K562 (cell line): ENCODE results near the gene HS3ST3B1. TPM values are rescaled to one million over a fixed set of nuclear protein-coding genes. Genes with fewer than 3 reads are reported as not detected.
A peak's percentile ranks its signal among the peaks of the same experiment; 100 is the strongest.

Experiments
- GATAD2A ChIP-seq: fragments of 450-650 bp; IDR thresholded peaks from 2 replicates; pipeline ENCODE4 v1.6.1; 2017
- MGA ChIP-seq: fragments of 450-650 bp; IDR thresholded peaks from 2 replicates; pipeline ENCODE4 v1.6.1; 2016; ENCODE audit warnings: mild to moderate bottlenecking, moderate library complexity
- MLLT1 ChIP-seq, 2 experiments: fragments of 450-650 bp; IDR thresholded peaks; 2 replicates each; pipeline ENCODE4 v1.6.1; 2016
- MXI1 ChIP-seq: IDR thresholded peaks from 2 replicates; pipeline ENCODE4 v1.6.1; 2011; ENCODE audit warnings: low read depth, mild to moderate bottlenecking, improper control_type of control experiment, low read length
- PHB2 ChIP-seq: fragments of 450-650 bp; IDR thresholded peaks from 2 replicates; pipeline ENCODE4 v1.6.1; 2017; ENCODE audit warnings: low read depth
- RBBP5 ChIP-seq: fragments of 200-600 bp; sonication (generic); IDR thresholded peaks from 2 replicates; pipeline ENCODE4 v1.6.1; 2012; ENCODE audit warnings: borderline replicate concordance, mild to moderate bottlenecking, low read length, control low read depth, inconsistent platforms; ENCODE audit not compliant: insufficient read depth, poor library complexity, severe bottlenecking
- polyA plus RNA-seq, 8 experiments: library from polyadenylated mRNA; depleted of rRNA in 4 of 8; stranded (reverse) in 5 of 8; unstranded in 3 of 8; fragments of >200 nt; fragmentation: Nextera tagmentation in 2 of 8; fragmentation: Illumina TruSeq in 1 of 8; extraction: Ambion mirVana in 2 of 8; extraction: Trizol in 1 of 8; gene quantifications; 2 replicates each; pipeline versions ENCODE4 v1.2.1 to v1.2.3, GENCODE V29; 2011 to 2014; ENCODE audit warnings: inconsistent platforms in 1 of 8, missing spikeins in 1 of 8
- total RNA-seq, 7 experiments: library from RNA; depleted of rRNA in 6 of 7; stranded (reverse); fragments of >200 nt in 6 of 7; fragmentation: Illumina TruSeq in 2 of 7; extraction: Trizol in 2 of 7; gene quantifications; 2 replicates each; pipeline versions ENCODE4 v1.2.1 to v1.2.3, GENCODE V29; 2011 to 2021; ENCODE audit warnings: low replicate concordance in 1 of 7
- TF ChIP-seq, protein P1 (sequence below), 2 experiments: fragments of 450-650 bp in 1 of 2; IDR thresholded peaks; 2 replicates each; pipeline ENCODE4 v1.6.1; 2011 to 2017; ENCODE audit warnings: low read depth in 2 of 2, antibody characterized with exemption in 1 of 2, borderline replicate concordance in 1 of 2, low read length in 1 of 2, mild to moderate bottlenecking in 1 of 2, mixed read lengths in 1 of 2; ENCODE audit not compliant: control insufficient read depth in 1 of 2

Gene HS3ST3B1
- total and polyA plus RNA-seq, 9 of the 15 experiments (the other 6 are each of a cell fraction or from before 2014, with no cell fraction given), result 1.9 to 12.9 (median 3.7) TPM

DNA sequence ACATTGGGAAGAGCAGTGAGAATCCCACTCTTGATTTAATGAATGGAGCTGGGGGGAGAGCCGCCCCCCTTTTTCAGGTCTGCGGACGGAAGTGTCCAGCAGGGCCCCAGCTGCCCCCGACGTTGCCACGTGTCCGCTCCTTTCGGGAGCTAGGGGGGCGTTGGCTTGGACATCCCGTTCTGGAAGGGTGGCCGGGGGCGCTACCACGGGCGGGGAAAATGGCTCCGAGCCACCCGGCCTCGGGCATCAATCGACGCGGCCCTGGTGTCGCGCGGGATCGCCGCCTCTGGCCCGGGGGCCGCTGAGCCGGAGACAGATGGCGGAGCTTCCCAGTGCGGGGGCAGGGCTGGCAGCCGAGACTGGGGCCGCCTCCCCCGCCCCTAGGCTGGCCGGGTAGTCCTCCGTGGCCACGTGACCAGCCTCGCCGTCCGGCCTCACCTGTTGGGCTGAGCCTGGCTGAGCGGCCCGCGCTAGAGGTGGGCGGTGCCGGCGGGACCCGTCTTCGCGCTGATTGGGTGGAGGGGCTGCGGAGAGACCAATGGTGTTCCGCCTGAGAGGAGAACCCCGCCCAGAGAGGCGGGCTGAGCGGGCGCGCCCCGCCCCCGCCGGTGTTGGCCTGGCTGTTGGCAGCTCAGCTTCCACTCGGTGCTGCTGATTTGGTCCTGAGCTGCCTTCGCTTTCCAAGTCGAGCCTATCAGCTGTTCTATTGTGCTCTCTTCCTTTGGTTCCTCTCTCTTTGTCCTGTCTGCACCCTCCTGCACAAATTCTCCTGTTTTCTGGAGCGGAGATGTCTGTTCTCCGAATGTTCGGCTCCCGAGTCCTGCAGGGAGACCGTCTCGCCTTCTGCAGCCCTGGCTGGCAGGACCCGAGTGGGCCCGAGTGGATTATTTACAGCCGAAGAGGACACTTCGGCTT is 8.3 kb downstream of the HS3ST3B1 start (continued):
- peak; percentile 84 for TF ChIP-seq MGA
- TF ChIP-seq GATAD2A, result no peak
- peak; percentile 62; the same call in 1 of the 2 replicates for TF ChIP-seq MXI1
- TF ChIP-seq, protein P1, sequence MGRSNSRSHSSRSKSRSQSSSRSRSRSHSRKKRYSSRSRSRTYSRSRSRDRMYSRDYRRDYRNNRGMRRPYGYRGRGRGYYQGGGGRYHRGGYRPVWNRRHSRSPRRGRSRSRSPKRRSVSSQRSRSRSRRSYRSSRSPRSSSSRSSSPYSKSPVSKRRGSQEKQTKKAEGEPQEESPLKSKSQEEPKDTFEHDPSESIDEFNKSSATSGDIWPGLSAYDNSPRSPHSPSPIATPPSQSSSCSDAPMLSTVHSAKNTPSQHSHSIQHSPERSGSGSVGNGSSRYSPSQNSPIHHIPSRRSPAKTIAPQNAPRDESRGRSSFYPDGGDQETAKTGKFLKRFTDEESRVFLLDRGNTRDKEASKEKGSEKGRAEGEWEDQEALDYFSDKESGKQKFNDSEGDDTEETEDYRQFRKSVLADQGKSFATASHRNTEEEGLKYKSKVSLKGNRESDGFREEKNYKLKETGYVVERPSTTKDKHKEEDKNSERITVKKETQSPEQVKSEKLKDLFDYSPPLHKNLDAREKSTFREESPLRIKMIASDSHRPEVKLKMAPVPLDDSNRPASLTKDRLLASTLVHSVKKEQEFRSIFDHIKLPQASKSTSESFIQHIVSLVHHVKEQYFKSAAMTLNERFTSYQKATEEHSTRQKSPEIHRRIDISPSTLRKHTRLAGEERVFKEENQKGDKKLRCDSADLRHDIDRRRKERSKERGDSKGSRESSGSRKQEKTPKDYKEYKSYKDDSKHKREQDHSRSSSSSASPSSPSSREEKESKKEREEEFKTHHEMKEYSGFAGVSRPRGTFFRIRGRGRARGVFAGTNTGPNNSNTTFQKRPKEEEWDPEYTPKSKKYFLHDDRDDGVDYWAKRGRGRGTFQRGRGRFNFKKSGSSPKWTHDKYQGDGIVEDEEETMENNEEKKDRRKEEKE (IDR thresholded peaks at IDR 0.05; ENCODE audit: borderline replicate concordance in 1 of 2, control insufficient read depth in 1 of 2, low read depth in 2 of 2, low read length in 1 of 2), result no peak
- TF ChIP-seq PHB2, result no peak
- no peak for TF ChIP-seq MLLT1 (IDR thresholded peaks at IDR 0.05)
- TF ChIP-seq RBBP5, result peak; percentile 68
